ENCODE results near the gene ATP11C.
"Not testable (repeated sequence)": the region's sequence is repeated elsewhere in the genome, so short reads cannot be mapped to it uniquely, and the experiment has no call there.

ATP11C gene

DNA sequence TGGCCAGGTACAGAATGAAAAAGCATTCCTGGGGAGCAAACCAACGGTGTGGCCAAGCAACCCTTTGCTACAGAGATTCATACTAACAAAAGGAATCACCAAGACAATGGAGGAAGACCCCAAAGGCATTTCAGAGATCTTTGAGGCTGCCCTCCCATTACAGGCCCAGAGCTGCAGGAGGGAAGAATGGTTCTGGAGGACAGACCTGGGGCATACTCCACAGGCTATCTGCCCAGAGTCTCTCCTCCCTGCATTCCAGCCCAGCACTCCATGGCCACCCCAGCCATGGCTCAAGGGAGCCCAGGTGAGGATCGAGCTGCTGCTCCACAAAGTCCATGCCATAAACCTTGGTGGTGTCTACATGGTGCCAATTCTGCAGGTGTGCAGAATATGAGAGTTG is 81.9 kb downstream of the ATP11C start:
- POLR2A ChIA-PET: no interaction called here
- TF ChIP-seq, protein P1, sequence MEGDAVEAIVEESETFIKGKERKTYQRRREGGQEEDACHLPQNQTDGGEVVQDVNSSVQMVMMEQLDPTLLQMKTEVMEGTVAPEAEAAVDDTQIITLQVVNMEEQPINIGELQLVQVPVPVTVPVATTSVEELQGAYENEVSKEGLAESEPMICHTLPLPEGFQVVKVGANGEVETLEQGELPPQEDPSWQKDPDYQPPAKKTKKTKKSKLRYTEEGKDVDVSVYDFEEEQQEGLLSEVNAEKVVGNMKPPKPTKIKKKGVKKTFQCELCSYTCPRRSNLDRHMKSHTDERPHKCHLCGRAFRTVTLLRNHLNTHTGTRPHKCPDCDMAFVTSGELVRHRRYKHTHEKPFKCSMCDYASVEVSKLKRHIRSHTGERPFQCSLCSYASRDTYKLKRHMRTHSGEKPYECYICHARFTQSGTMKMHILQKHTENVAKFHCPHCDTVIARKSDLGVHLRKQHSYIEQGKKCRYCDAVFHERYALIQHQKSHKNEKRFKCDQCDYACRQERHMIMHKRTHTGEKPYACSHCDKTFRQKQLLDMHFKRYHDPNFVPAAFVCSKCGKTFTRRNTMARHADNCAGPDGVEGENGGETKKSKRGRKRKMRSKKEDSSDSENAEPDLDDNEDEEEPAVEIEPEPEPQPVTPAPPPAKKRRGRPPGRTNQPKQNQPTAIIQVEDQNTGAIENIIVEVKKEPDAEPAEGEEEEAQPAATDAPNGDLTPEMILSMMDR (IDR thresholded peaks at IDR 0.05; ENCODE audit: control extremely low read depth, extremely low read depth, low read depth, missing control alignments): no peak
- DNase-seq (ENCODE audit: extremely low spot score): no peak
- CTCF ChIA-PET: interaction anchor here (1.4 kb wide), 1 partner anchor 11 kb away, joined by 5 read pairs; no protein-coding TSS in a partner anchor

DNA sequence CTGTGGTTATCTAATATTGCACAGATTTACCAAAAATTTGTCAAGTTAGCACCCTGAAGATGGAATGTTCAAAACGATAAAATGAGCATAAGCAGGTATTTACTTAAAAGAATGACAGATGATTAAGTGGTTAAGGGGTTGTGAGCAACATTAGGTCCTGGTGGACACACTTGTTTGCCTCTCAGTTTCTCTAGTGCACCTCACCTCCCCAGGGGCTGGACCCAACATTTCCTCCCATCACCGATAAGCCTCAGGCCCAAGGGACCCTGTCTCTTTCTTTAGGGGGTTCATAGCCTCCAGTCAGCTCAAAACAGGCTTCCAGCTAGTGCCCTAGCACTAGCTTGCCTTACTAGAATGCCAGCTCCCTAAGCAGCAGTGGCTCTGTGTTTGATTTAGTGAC is 88.0 kb downstream of the ATP11C start:
- ChIA-PET CTCF (no interaction called here), POLR2A (no interaction called here)
- no peak for DNase-seq (ENCODE audit: extremely low spot score)
- TF ChIP-seq, protein P1 (IDR thresholded peaks at IDR 0.05; ENCODE audit: control extremely low read depth, extremely low read depth, low read depth, missing control alignments): no peak

DNA sequence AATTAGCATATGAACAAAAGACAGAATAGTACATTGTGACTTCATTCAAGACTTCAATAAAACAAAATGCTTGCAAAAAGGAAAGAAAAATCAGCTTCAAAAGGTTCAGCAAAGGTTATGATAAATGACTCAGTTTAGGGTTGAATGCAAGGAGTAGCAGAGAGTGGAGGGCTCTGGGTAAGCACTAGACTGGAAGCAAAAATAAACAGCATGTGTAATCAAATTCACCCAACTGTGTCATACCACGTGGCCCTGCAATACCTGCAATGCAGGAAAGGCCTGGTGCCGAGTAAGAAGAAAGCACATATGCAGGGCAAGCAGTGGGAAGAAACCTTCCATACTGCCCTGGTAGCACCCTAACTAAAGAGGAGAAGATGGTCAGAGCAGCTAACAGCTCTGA is 88.7 kb downstream of the ATP11C start:
- POLR2A ChIA-PET: no interaction called here
- TF ChIP-seq, protein P1 (IDR thresholded peaks at IDR 0.05; ENCODE audit: control extremely low read depth, extremely low read depth, low read depth, missing control alignments): no peak
- DNase-seq (ENCODE audit: extremely low spot score): peak; percentile 20
- CTCF ChIA-PET: no interaction called here

DNA sequence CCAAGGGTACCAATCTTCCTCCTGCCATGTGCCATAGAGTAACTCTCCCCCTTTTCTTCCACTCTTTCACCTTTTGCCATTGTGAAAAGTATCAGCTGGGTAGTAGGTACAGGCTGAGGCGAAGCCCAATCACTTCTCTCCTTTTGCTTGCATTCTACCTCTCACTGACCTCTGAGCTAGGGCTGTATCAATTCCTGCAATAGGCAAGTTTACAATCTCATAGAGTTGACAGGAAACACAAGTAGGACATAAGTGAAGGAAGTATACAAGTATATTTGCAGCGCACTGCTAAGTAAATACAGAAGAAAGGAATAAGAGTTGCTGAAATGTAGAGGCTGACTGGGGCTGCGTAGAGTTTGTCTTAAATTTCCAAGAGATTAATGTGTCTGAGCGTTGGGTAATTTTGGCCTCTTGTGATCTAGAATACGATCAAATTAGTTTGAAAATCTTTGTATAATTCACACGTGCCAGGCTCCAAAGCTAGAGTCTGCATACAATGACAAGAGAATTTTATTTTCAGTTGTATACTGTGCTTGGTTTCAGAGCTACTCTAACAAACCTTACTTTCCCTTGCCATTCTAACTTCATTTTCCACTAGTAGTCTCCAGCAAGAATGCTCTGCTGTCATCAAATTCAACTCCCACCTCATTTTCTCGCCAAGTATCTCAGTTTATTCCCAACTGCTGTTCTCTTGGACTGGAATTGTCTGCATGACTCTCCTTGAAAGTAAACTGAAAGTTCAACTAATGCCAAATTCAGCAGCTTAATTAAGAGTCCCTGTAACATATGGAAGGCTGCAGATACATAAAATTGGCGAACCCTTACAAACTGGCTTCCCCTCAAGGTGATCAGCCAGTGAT is 90.3 kb downstream of the ATP11C start:
- no peak for DNase-seq (ENCODE audit: extremely low spot score)
- ChIA-PET CTCF (no interaction called here), POLR2A (no interaction called here)
- TF ChIP-seq, protein P1 (IDR thresholded peaks at IDR 0.05; ENCODE audit: control extremely low read depth, extremely low read depth, low read depth, missing control alignments): no peak

DNA sequence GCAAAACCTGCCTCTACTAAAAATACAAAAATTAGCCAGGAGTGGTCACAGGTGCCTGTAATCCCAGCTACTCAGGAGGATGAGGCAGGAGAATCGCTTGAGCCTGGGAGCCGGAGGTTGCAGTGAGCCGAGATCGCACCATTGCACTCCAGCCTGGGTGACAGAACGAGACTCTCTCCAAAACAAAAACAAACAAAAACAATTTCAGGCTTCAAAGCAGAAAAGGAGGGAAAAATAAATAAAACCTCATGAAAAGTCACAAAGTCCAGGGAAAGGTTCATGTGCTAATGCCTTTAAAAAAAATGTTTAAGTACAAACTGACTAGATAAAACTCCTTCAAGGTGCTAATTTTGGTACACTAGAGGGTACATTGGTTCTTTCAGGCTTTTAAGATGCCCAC is 96.5 kb downstream of the ATP11C start:
- POLR2A ChIA-PET; DNase-seq (ENCODE audit: extremely low spot score); CTCF ChIA-PET: not testable (repeated sequence)

DNA sequence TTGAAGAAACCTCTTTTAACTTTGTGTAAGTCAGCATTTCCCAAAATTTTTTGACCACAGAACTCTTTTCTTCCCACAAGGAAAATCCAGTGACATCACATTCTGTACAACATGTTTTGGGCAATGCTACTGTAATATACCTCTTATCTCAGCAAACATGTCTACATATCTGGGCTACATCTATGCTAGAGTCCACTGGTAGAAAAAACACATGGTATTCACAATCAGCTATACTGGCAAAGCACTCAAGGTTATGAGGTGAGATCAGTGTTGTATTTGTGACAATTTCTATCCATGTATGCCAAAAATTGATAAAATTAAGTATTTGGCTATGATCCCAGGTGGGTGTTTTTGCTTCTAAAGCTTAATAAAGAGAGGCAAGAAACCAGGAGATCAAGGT is 98.0 kb downstream of the ATP11C start:
- TF ChIP-seq, protein P1 (IDR thresholded peaks at IDR 0.05; ENCODE audit: control extremely low read depth, extremely low read depth, low read depth, missing control alignments): no peak
- no peak for DNase-seq (ENCODE audit: extremely low spot score)
- CTCF ChIA-PET: interaction anchor here (0.9 kb wide), 1 partner anchor 27 kb away, joined by 3 read pairs; no protein-coding TSS in a partner anchor
- POLR2A ChIA-PET: no interaction called here

DNA sequence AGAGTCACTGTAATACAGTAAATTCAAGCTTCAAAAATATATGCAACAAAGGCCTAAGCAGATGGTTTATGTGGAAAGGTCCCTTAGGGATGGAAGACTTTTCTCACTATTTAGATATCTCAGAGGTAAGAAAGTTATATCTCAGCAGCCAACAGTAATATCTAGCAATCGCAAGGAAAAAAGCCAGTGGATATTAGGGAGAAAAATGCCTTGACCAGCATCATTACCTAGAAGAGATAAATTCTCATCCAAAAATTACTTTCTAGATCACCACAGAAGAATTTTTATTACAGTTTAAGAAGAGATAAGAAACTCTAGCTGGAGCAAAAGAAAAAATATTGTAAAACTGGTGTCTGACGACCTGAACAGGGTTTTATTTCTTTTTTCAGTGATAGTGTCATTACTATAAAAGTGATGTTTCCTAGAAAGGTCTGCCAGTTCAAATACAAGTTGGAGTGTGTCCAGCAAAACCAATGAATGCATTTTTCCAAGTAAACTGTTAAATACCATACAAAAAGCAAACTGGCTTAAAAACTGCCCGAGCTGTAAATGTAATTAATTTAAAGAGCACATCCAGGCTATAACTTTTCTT is 100.0 kb downstream of the ATP11C start:
- ChIA-PET POLR2A (no interaction called here), CTCF (no interaction called here)
- no peak for DNase-seq (ENCODE audit: extremely low spot score)
- TF ChIP-seq, protein P1 (IDR thresholded peaks at IDR 0.05; ENCODE audit: control extremely low read depth, extremely low read depth, low read depth, missing control alignments): no peak

All from GM10248 (cell line).